Vagina (tissue), 2 donors: ENCODE results near the gene LOXL4. TPM values are rescaled to one million over a fixed set of nuclear protein-coding genes. Genes with fewer than 3 reads are reported as not detected.

Experiments used
- DNase-seq, 2 donors: peaks; one replicate each; pipeline ENCODE4 v3.0.0-alpha.2; 2017; ENCODE audit errors: extremely low spot score in 2 of 2
- H3K27ac ChIP-seq: fragments of 200-600 bp; sonication (generic); one replicate; pipeline ENCODE4 v1.5.1; 2019
- H3K27me3 ChIP-seq: fragments of 200-600 bp; sonication (generic); one replicate; pipeline ENCODE4 v1.5.1; 2019
- H3K36me3 ChIP-seq, 2 donors: fragments of 200-600 bp; sonication (generic); one replicate each; pipeline ENCODE4 v1.5.1; 2017 to 2019
- H3K4me1 ChIP-seq: fragments of 200-600 bp; sonication (generic); one replicate; pipeline ENCODE4 v1.5.1; 2019
- H3K4me3 ChIP-seq, 2 donors: fragments of 200-600 bp; sonication (generic); 1 replicate in 1 of 2; 2 replicates in 1 of 2; pipeline ENCODE4 v1.5.1; 2016 to 2019
- H3K9me3 ChIP-seq: fragments of 200-600 bp; sonication (generic); one replicate; pipeline ENCODE4 v1.5.1; 2019
- CTCF ChIP-seq, 3 experiments: fragments of 450-650 bp in 2 of 3; fragments of 200-600 bp in 1 of 3; sonication (generic) in 1 of 3; IDR thresholded peaks; one replicate each; pipeline ENCODE4 v1.5.1; 2017 to 2019; ENCODE audit warnings: antibody characterized with exemption in 3 of 3, mild to moderate bottlenecking in 2 of 3, moderate library complexity in 2 of 3
- POLR2A ChIP-seq, 2 donors: fragments of 450-650 bp; IDR thresholded peaks; one replicate each; pipeline ENCODE4 v1.6.1; 2017; ENCODE audit warnings: antibody characterized with exemption in 2 of 2, mild to moderate bottlenecking in 2 of 2, moderate library complexity in 2 of 2
- POLR2AphosphoS5 ChIP-seq, 2 donors: sonication (generic); formaldehyde crosslinking; IDR thresholded peaks; one replicate each; pipeline ENCODE4 v1.9.0; 2017; ENCODE audit warnings: antibody characterized with exemption in 2 of 2, mild to moderate bottlenecking in 2 of 2, low read depth in 1 of 2; ENCODE audit not compliant: insufficient read depth in 1 of 2
- intact Hi-C: fragments of 100-400 bp; cut with DNase I; formaldehyde crosslinking; loops from one replicate; pipeline ENCODE4 v1.15.1; 2023
- total RNA-seq: library from RNA; depleted of rRNA; stranded (reverse); fragments of >200 nt; gene quantifications from one replicate; pipeline ENCODE4 v1.2.3, GENCODE V29; 2016

The LOXL4 gene
- total RNA-seq, 1 donor from 2014 or later = 5.2 TPM

GRCh38 chr10:98267069-98267893 is 713 bp downstream of the LOXL4 start:
- Histone ChIP-seq H3K27me3 (no peaks in the 10 kb centered on the region), H3K27ac (peak overlapping the region; percentile 89), H3K4me1 (peaks cover 41% of the 10 kb centered on the region), H3K36me3 (no peaks in the 10 kb centered on the region), H3K4me3 (peak overlapping the region; percentile 49 to 56), H3K9me3 (no peaks in the 10 kb centered on the region)
- intact Hi-C loops = loop anchor here (5.0 kb wide), 1 partner anchor 180 kb away; the partner anchor contains the start of gene HPS1
- no peak for DNase-seq
- TF ChIP-seq POLR2AphosphoS5 (IDR thresholded peaks at IDR 0.05; ENCODE audit: insufficient read depth in 1 of 2, low read depth in 1 of 2) (no peak), CTCF (IDR thresholded peaks at IDR 0.05) (no peak), POLR2A (IDR thresholded peaks at IDR 0.05) (no peak)

- Histone ChIP-seq H3K9me3 (no peaks in the 10 kb centered on the region), H3K27me3 (no peaks in the 10 kb centered on the region), H3K4me3 (peak overlapping the region in 1 of 2 donors; percentile 49), H3K4me1 (peaks cover 41% of the 10 kb centered on the region), H3K27ac (peak overlapping the region; percentile 89), H3K36me3 (no peaks in the 10 kb centered on the region)
- TF ChIP-seq CTCF (IDR thresholded peaks at IDR 0.05) (no peak), POLR2A (IDR thresholded peaks at IDR 0.05) (no peak), POLR2AphosphoS5 (IDR thresholded peaks at IDR 0.05; ENCODE audit: insufficient read depth in 1 of 2, low read depth in 1 of 2) (no peak)
- DNase-seq = no peak
- intact Hi-C loops = loop anchor here (5.0 kb wide), 1 partner anchor 181 kb away; the partner anchor contains the start of gene HPS1
These were observed 1.3 kb downstream of the LOXL4 start for GRCh38 chr10:98266647-98267046.

GRCh38 chr10:98265403-98266378 is 2.3 kb downstream of the LOXL4 start:
- intact Hi-C loops = loop anchor here (5.0 kb wide), 1 partner anchor 182 kb away; the partner anchor contains the start of gene HPS1
- peak overlapping the region; percentile 89 for H3K27ac ChIP-seq
- DNase-seq = peak in 1 of 2 donors; percentile 79

More at GRCh38 chr10:98265403-98266378, 2.3 kb downstream of the LOXL4 start:
- TF ChIP-seq POLR2A (IDR thresholded peaks at IDR 0.05) (no peak), POLR2AphosphoS5 (IDR thresholded peaks at IDR 0.05; ENCODE audit: insufficient read depth in 1 of 2, low read depth in 1 of 2) (no peak), CTCF (IDR thresholded peaks at IDR 0.05) (no peak)
- peak overlapping the region in 1 of 2 donors; percentile 7 for H3K4me3 ChIP-seq
- no peaks in the 10 kb centered on the region for H3K27me3 ChIP-seq
- H3K4me1 ChIP-seq = peaks cover 45% of the 10 kb centered on the region
- no peaks in the 10 kb centered on the region for H3K9me3 ChIP-seq
- no peaks in the 10 kb centered on the region for H3K36me3 ChIP-seq
